GM12878 (cell line): Measurements from ENCODE around the gene NUDT22. TPM values are rescaled to one million over a fixed set of nuclear protein-coding genes. Genes with fewer than 3 reads are reported as not detected.
A peak's percentile ranks its signal among the peaks of the same experiment; 100 is the strongest.

Source experiments
- ATF2 ChIP-seq: IDR thresholded peaks from 2 replicates; pipeline ENCODE4 v1.6.1; 2012; ENCODE audit warnings: low read length, inconsistent platforms
- BHLHE40 ChIP-seq, 2 experiments: fragments of 450-650 bp in 1 of 2; IDR thresholded peaks; 2 replicates each; pipeline ENCODE4 v1.6.1; 2011 to 2017; ENCODE audit warnings: low read depth in 2 of 2, borderline replicate concordance in 1 of 2, improper control_type of control experiment in 1 of 2, low read length in 1 of 2, mild to moderate bottlenecking in 1 of 2
- CHD2 ChIP-seq: IDR thresholded peaks from 2 replicates; pipeline ENCODE4 v1.6.1; 2011; ENCODE audit warnings: low read depth, low read length, improper control_type of control experiment, borderline replicate concordance
- E2F8 ChIP-seq: fragments of 450-650 bp; IDR thresholded peaks from 2 replicates; pipeline ENCODE4 v1.6.1; 2018; ENCODE audit warnings: mild to moderate bottlenecking, low read depth, moderate library complexity; ENCODE audit not compliant: partially characterized antibody
- FOS ChIP-seq: IDR thresholded peaks from 3 replicates; pipeline ENCODE4 v1.6.1; 2011; ENCODE audit warnings: borderline replicate concordance; ENCODE audit not compliant: insufficient read length; ENCODE audit errors: extremely low read depth
- IKZF1 ChIP-seq: fragments of 450-650 bp; conservative IDR thresholded peaks from 2 replicates; pipeline ENCODE4 v1.6.1; 2017; ENCODE audit warnings: antibody characterized with exemption, mild to moderate bottlenecking
- JUND ChIP-seq: IDR thresholded peaks from 2 replicates; pipeline ENCODE4 v1.6.1; 2012; ENCODE audit warnings: low read depth, mild to moderate bottlenecking, low read length, improper control_type of control experiment, moderate library complexity
- MTA2 ChIP-seq: fragments of 450-650 bp; IDR thresholded peaks from 2 replicates; pipeline ENCODE4 v1.6.1; 2016; ENCODE audit warnings: low read depth, mild to moderate bottlenecking, moderate library complexity
- MYC ChIP-seq: IDR thresholded peaks from 2 replicates; pipeline ENCODE4 v1.6.1; 2011; ENCODE audit warnings: mild to moderate bottlenecking, low read length, moderate library complexity, inconsistent platforms; ENCODE audit not compliant: insufficient read depth, insufficient replicate concordance, insufficient read length, severe bottlenecking
- PAX8 ChIP-seq: fragments of 450-650 bp; IDR thresholded peaks from 2 replicates; pipeline ENCODE4 v1.6.1; 2017; ENCODE audit warnings: mild to moderate bottlenecking, moderate library complexity
- PBX3 ChIP-seq: IDR thresholded peaks from 2 replicates; pipeline ENCODE4 v1.6.1; 2011; ENCODE audit warnings: mild to moderate bottlenecking, low read depth, low read length, moderate library complexity; ENCODE audit not compliant: insufficient replicate concordance
- REST ChIP-seq: IDR thresholded peaks from 2 replicates; pipeline ENCODE4 v1.6.1; 2012; ENCODE audit warnings: mild to moderate bottlenecking, low read depth, low read length
- SMAD1 ChIP-seq: fragments of 450-650 bp; IDR thresholded peaks from 2 replicates; pipeline ENCODE4 v1.6.1; 2018; ENCODE audit warnings: mild to moderate bottlenecking, low read depth; ENCODE audit not compliant: partially characterized antibody
- SP1 ChIP-seq: IDR thresholded peaks from one replicate; pipeline ENCODE4 v1.6.1; 2011; ENCODE audit warnings: low read depth, low read length
- WRNIP1 ChIP-seq: IDR thresholded peaks from 2 replicates; pipeline ENCODE4 v1.6.1; 2011; ENCODE audit warnings: low read depth, low read length, improper control_type of control experiment, borderline replicate concordance
- ZBTB11 ChIP-seq: fragments of 450-650 bp; formaldehyde crosslinking; IDR thresholded peaks from 2 replicates; pipeline ENCODE4 v1.5.0; 2022; ENCODE audit warnings: mild to moderate bottlenecking, missing genetic modification characterization
- ZNF207 ChIP-seq: fragments of 450-650 bp; IDR thresholded peaks from 2 replicates; pipeline ENCODE4 v1.6.1; 2014; ENCODE audit warnings: antibody characterized with exemption, mild to moderate bottlenecking, borderline replicate concordance
- polyA plus RNA-seq, 11 experiments: library from polyadenylated mRNA; depleted of rRNA in 4 of 11; unstranded in 6 of 11; stranded (reverse) in 5 of 11; fragments of >200 nt; fragmentation: Nextera tagmentation in 4 of 11; fragmentation: Illumina TruSeq in 1 of 11; extraction: Ambion mirVana in 4 of 11; extraction: Trizol in 1 of 11; gene quantifications; 1 replicate in 1 of 11; 2 replicates in 10 of 11; pipeline versions ENCODE4 v1.2.1 to v1.2.3, GENCODE V29; 2011 to 2016; ENCODE audit warnings: inconsistent platforms in 2 of 11, missing spikeins in 2 of 11, low read depth in 1 of 11
- total RNA-seq, 4 experiments: library from RNA; depleted of rRNA in 3 of 4; stranded (reverse); fragments of >200 nt in 3 of 4; fragmentation: Illumina TruSeq in 1 of 4; extraction: Trizol in 1 of 4; gene quantifications; 2 replicates each; pipeline versions ENCODE4 v1.2.1 to v1.2.3, GENCODE V29; 2013 to 2021

The NUDT22 gene
- total and polyA plus RNA-seq, 10 of the 15 experiments (the other 5 are each of a cell fraction or from before 2014, with no cell fraction given) = 6.7 to 115 (median 64.7) TPM

GRCh38 chr11:64226507-64227051, 505 bp downstream of the NUDT22 start (continued):
- no peak for TF ChIP-seq E2F8
- TF ChIP-seq REST = no peak
- no peak for TF ChIP-seq MTA2
- 0 out of 4 replicates have a peak, but pooled peaks of 1 of the 2 experiments have one; percentile 19 for TF ChIP-seq BHLHE40 (IDR thresholded peaks at IDR 0.05; ENCODE audit: borderline replicate concordance in 1 of 2, low read depth in 2 of 2, low read length in 1 of 2)
- TF ChIP-seq PBX3 = no peak
- no peak for TF ChIP-seq PAX8
- TF ChIP-seq CHD2 = no peak
- TF ChIP-seq IKZF1 = peak; percentile 48
- TF ChIP-seq SMAD1 = no peak
- TF ChIP-seq WRNIP1 = no peak
- TF ChIP-seq ATF2 = no peak
- TF ChIP-seq FOS = no peak
- no peak for TF ChIP-seq JUND
- no peak for TF ChIP-seq SP1
- TF ChIP-seq ZBTB11 = no peak
- TF ChIP-seq ZNF207 = no peak
- TF ChIP-seq MYC = no peak
